ENCODE data around the gene CSF1R. TPM values are rescaled to one million over a fixed set of nuclear protein-coding genes. Genes with fewer than 3 reads are reported as not detected.

CSF1R gene
- total and polyA plus RNA-seq, 4 donors = 16.8 to 66.5 (median 47.8) TPM

DNA sequence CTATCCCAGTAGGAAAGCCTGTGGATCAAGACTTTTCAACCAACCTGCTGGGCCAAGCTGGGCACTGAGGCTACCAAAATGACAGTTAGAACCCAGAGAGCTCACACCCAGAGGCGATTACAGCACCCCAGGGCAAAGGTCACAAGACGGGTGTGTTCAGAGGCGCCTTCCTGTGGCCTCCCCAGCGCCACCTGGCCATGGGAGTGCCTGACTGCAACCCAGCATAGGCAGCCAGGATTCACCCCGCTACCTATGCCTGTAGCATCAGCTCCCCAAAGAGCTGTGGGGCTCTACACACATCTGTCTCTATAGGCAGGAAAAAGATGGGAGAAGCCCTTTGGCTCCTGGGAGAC lies 35.8 kb upstream of the CSF1R start:
- Histone ChIP-seq H3K9me3 (ENCODE audit: control insufficient read depth, insufficient read depth, low read length) (no peaks in the 10 kb centered on the region), H3K4me1 (ENCODE audit: control insufficient read depth, insufficient read depth, low read length) (no peaks in the 10 kb centered on the region), H3K4me3 (ENCODE audit: low read depth, low read length) (no peak overlapping the region), H3K27me3 (ENCODE audit: control insufficient read depth, insufficient read depth, low read length) (no peaks in the 10 kb centered on the region), H3K36me3 (ENCODE audit: control insufficient read depth, insufficient read depth, low read length) (peaks cover 59% of the 10 kb centered on the region), H3K27ac (ENCODE audit: low read depth, low read length) (no peak overlapping the region)
- 30% methylated on average over 4 of the region's 5 CpGs for WGBS (ENCODE audit: insufficient coverage)
- no peak for DNase-seq (ENCODE audit: low read depth in 4 of 6, low spot score in 6 of 6)

DNA sequence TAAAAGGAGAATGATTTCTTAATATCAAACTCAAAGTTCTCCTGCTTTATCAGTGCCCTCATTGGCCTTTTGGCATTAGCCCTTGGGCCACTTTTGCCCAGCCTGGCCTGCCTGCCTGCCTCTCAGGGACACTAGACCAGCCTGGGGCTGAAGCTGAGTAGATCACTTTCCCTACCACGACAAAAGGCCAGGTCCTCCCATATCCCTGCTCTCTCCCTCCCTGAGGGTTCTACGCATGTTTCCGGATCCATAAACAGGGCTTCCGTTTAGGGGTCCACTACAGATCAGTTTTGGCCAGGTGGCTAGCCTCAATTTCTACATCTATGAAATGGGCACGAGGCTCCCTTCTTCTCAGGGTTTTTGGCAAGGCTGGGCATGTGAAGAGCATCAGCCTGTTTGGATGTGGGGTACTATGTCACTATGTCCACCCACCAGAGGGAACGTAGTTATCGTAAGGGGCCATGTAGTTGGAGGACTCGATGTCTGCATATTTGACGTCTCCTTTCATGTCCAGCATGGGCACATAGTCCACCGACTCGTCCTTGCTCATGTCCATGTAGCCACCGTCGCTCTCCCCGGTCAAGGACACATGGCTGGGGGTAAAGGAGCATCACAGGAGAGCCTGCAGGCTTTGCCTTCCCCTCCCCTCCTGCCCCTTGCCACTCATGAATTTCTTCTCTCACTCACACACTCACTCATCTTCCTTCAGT lies 35.2 kb upstream of the CSF1R start:
- no peak for DNase-seq (ENCODE audit: low read depth in 4 of 6, low spot score in 6 of 6)
- Histone ChIP-seq H3K27ac (ENCODE audit: low read depth, low read length) (no peak overlapping the region), H3K27me3 (ENCODE audit: control insufficient read depth, insufficient read depth, low read length) (no peaks in the 10 kb centered on the region), H3K4me3 (ENCODE audit: low read depth, low read length) (no peak overlapping the region), H3K36me3 (ENCODE audit: control insufficient read depth, insufficient read depth, low read length) (peaks cover 55% of the 10 kb centered on the region), H3K9me3 (ENCODE audit: control insufficient read depth, insufficient read depth, low read length) (no peaks in the 10 kb centered on the region), H3K4me1 (ENCODE audit: control insufficient read depth, insufficient read depth, low read length) (no peaks in the 10 kb centered on the region)
- 96% methylated on average over 13 of the region's 14 CpGs for WGBS (ENCODE audit: insufficient coverage)

GRCh38 chr5:150120617-150121447 lies 34.5 kb upstream of the CSF1R start:
- H3K27ac ChIP-seq (ENCODE audit: low read depth, low read length) = no peak overlapping the region
- no peak overlapping the region for H3K4me3 ChIP-seq (ENCODE audit: low read depth, low read length)
- peaks cover 54% of the 10 kb centered on the region for H3K36me3 ChIP-seq (ENCODE audit: control insufficient read depth, insufficient read depth, low read length)
- DNase-seq (ENCODE audit: low read depth in 4 of 6, low spot score in 6 of 6) = no peak
- peaks cover 2% of the 10 kb centered on the region for H3K4me1 ChIP-seq (ENCODE audit: control insufficient read depth, insufficient read depth, low read length)
- H3K27me3 ChIP-seq (ENCODE audit: control insufficient read depth, insufficient read depth, low read length) = no peaks in the 10 kb centered on the region
- no peaks in the 10 kb centered on the region for H3K9me3 ChIP-seq (ENCODE audit: control insufficient read depth, insufficient read depth, low read length)
- 78% methylated on average over 16 of the region's 19 CpGs for WGBS (ENCODE audit: insufficient coverage)

DNA sequence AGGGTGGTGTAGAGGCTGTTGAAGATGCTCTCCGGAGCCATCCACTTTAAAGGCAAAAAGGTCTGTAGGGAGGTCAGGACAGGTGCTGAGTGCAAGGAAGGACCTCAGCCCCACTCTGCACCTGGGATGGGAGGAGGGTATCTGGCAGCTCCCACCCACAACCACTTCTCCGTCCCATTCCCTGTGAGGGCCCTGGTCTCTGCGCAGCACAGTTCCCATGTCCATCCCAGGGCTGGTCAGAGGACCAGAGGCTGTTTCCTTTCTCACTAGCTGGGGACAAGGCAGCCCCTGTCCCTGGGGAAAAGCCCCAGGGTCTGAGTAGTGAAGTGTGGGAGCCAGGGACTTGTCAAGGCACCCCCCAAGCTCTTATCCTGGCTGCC lies 33.7 kb upstream of the CSF1R start:
- DNase-seq (ENCODE audit: low read depth in 4 of 6, low spot score in 6 of 6) = no peak
- 92% methylated on average over 2 of the region's 3 CpGs for WGBS (ENCODE audit: insufficient coverage)
- Histone ChIP-seq H3K27me3 (ENCODE audit: control insufficient read depth, insufficient read depth, low read length) (no peaks in the 10 kb centered on the region), H3K27ac (ENCODE audit: low read depth, low read length) (no peak overlapping the region), H3K36me3 (ENCODE audit: control insufficient read depth, insufficient read depth, low read length) (peaks cover 54% of the 10 kb centered on the region), H3K4me3 (ENCODE audit: low read depth, low read length) (no peak overlapping the region), H3K9me3 (ENCODE audit: control insufficient read depth, insufficient read depth, low read length) (no peaks in the 10 kb centered on the region), H3K4me1 (ENCODE audit: control insufficient read depth, insufficient read depth, low read length) (peaks cover 9% of the 10 kb centered on the region)

DNA sequence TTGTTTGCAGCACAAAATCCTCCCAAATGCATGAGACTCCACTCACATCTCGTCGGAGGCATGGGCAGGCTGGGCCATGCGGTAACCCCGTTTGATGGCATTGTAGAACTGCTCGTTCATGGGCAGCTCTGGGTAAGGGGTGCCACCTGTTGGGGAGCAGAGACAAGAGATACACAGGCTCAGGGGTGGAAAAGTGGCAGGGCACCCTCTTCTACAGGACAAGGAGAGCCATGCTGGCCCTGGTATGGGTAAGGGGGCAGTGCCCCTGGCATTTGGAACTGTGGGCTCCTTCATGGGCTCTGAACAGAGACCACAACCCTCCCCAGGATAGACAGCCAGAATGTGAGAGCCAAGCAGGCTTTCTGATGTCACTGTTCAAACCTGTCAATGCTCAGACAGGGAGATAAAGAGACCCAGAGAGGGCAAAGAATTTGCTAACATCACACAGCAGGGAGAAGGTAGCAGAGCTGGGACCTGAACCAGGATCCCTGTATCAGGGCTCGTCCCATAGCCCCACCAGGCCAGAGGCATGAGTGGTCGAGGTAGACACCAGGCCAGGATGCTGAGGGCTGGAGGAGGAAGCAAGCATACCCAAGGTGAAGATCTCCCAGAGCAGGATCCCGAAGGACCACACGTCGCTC lies 33.2 kb upstream of the CSF1R start:
- H3K27ac ChIP-seq (ENCODE audit: low read depth, low read length) = no peak overlapping the region
- H3K4me3 ChIP-seq (ENCODE audit: low read depth, low read length) = no peak overlapping the region
- H3K4me1 ChIP-seq (ENCODE audit: control insufficient read depth, insufficient read depth, low read length) = peaks cover 12% of the 10 kb centered on the region
- no peaks in the 10 kb centered on the region for H3K9me3 ChIP-seq (ENCODE audit: control insufficient read depth, insufficient read depth, low read length)
- WGBS (ENCODE audit: insufficient coverage) = 88% methylated on average over 6 of the region's 10 CpGs
- H3K27me3 ChIP-seq (ENCODE audit: control insufficient read depth, insufficient read depth, low read length) = no peaks in the 10 kb centered on the region
- no peak for DNase-seq (ENCODE audit: low read depth in 4 of 6, low spot score in 6 of 6)
- H3K36me3 ChIP-seq (ENCODE audit: control insufficient read depth, insufficient read depth, low read length) = peaks cover 53% of the 10 kb centered on the region

GRCh38 chr5:150118561-150119229 lies 32.3 kb upstream of the CSF1R start:
- Histone ChIP-seq H3K9me3 (ENCODE audit: control insufficient read depth, insufficient read depth, low read length) (no peaks in the 10 kb centered on the region), H3K27ac (ENCODE audit: low read depth, low read length) (no peak overlapping the region), H3K4me1 (ENCODE audit: control insufficient read depth, insufficient read depth, low read length) (peaks cover 12% of the 10 kb centered on the region), H3K36me3 (ENCODE audit: control insufficient read depth, insufficient read depth, low read length) (peaks cover 46% of the 10 kb centered on the region), H3K4me3 (ENCODE audit: low read depth, low read length) (no peak overlapping the region), H3K27me3 (ENCODE audit: control insufficient read depth, insufficient read depth, low read length) (no peaks in the 10 kb centered on the region)
- DNase-seq (ENCODE audit: low read depth in 4 of 6, low spot score in 6 of 6) = no peak
- 98% methylated on average over 8 of the region's 11 CpGs for WGBS (ENCODE audit: insufficient coverage)

GRCh38 chr5:150117945-150118560 lies 31.7 kb upstream of the CSF1R start:
- no peak for DNase-seq (ENCODE audit: low read depth in 4 of 6, low spot score in 6 of 6)
- H3K36me3 ChIP-seq (ENCODE audit: control insufficient read depth, insufficient read depth, low read length) = peaks cover 45% of the 10 kb centered on the region
- 83% methylated on average over 7 of the region's 9 CpGs for WGBS (ENCODE audit: insufficient coverage)

DNA sequence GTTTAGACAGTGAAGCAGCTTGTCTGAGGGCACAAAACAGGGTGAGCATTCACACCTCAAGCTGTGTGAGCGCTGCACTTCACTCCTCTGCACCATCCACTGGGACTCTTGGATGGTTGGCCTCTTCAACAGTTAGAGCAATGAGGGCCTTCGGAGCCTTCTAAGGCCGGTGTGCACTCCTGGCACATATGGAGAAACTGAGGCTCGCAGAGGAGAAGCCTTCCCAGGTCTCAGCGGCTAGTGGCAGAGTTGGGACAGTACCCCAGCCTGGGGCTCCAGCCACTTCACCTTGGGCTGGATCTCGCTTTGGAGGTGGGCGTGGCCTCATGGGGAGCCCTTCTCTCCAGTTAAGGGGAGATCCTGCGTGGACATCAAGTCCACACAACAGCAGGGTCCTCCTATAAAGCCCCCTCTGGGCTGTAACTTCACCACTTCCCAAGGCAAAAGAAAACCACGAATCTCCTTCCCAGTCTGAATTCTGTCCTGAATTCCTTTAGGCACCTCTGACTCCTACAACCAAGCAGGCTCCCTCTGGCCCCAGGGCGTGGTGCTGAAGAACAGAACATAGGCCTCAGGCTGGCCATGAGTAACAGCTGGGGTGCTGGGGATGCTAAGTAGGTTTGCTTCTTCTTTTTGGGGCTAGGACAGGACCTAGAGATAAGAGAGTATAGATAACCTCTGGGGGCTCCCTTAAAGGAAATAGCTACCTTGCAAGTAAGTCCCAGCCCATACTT lies 30.5 kb upstream of the CSF1R start:
- Histone ChIP-seq H3K36me3 (ENCODE audit: control insufficient read depth, insufficient read depth, low read length) (peaks cover 40% of the 10 kb centered on the region), H3K4me1 (ENCODE audit: control insufficient read depth, insufficient read depth, low read length) (peaks cover 19% of the 10 kb centered on the region), H3K9me3 (ENCODE audit: control insufficient read depth, insufficient read depth, low read length) (no peaks in the 10 kb centered on the region), H3K4me3 (ENCODE audit: low read depth, low read length) (no peak overlapping the region), H3K27me3 (ENCODE audit: control insufficient read depth, insufficient read depth, low read length) (no peaks in the 10 kb centered on the region), H3K27ac (ENCODE audit: low read depth, low read length) (no peak overlapping the region)
- no peak for DNase-seq (ENCODE audit: low read depth in 4 of 6, low spot score in 6 of 6)
- WGBS (ENCODE audit: insufficient coverage) = 89% methylated on average over 9 of the region's 10 CpGs

More at GRCh38 chr5:150117945-150118560, 31.7 kb upstream of the CSF1R start:
- H3K4me1 ChIP-seq (ENCODE audit: control insufficient read depth, insufficient read depth, low read length) = peaks cover 12% of the 10 kb centered on the region
- H3K9me3 ChIP-seq (ENCODE audit: control insufficient read depth, insufficient read depth, low read length) = no peaks in the 10 kb centered on the region
- no peak overlapping the region for H3K27ac ChIP-seq (ENCODE audit: low read depth, low read length)
- no peaks in the 10 kb centered on the region for H3K27me3 ChIP-seq (ENCODE audit: control insufficient read depth, insufficient read depth, low read length)
- H3K4me3 ChIP-seq (ENCODE audit: low read depth, low read length) = no peak overlapping the region
